Pancreas (tissue), 10 donors: ENCODE results near the gene CMTM8. TPM values are rescaled to one million over a fixed set of nuclear protein-coding genes. Genes with fewer than 3 reads are reported as not detected.
"Not testable (repeated sequence)": the region's sequence is repeated elsewhere in the genome, so short reads cannot be mapped to it uniquely, and the experiment has no call there.

Source experiments
- ATAC-seq, 4 donors: fragments of 200-7000 bp; cut with Tn5 transposase; one replicate each; pipeline versions ENCODE4 v1.8.0 to v1.9.1; 2020; ENCODE audit warnings: mild to moderate bottlenecking in 4 of 4, moderate library complexity in 4 of 4
- DNase-seq, 6 donors: peaks; one replicate each; pipeline ENCODE4 v3.0.0-alpha.2; 2020
- FAIRE-seq: peaks from 2 replicates; lab custom pipeline; 2012; peaks lifted over from hg19 to GRCh38; lab: Jason Lieb, UNC
- H3K27ac ChIP-seq, 4 donors: fragments of 200-600 bp; sonication (generic); 1 replicate in 3 of 4; 2 replicates in 1 of 4; pipeline versions ENCODE4 v1.5.0 to v1.8.0; 2020
- H3K27me3 ChIP-seq, 4 donors: fragments of 200-600 bp; one replicate each; pipeline ENCODE4 v1.8.0; 2021
- H3K36me3 ChIP-seq, 3 donors: fragments of 200-600 bp; sonication (generic) in 1 of 3; one replicate each; pipeline versions ENCODE4 v1.5.0 to v1.8.0; 2020 to 2021
- H3K4me1 ChIP-seq, 3 donors: fragments of 200-600 bp; one replicate each; pipeline ENCODE4 v1.8.0; 2021
- H3K4me3 ChIP-seq, 4 donors: fragments of 200-600 bp; sonication (generic) in 2 of 4; one replicate each; pipeline versions ENCODE4 v1.5.0 to v1.8.0; 2020 to 2021
- H3K9me3 ChIP-seq, 4 donors: fragments of 200-600 bp; one replicate each; pipeline ENCODE4 v1.8.0; 2021
- WGBS, 2 donors: extraction: QIAGEN DNeasy Blood & Tissue Kit; methylation state at CpG; one replicate each; pipeline ENCODE4 v1.1.7; 2013; 5-methylcytosine and 5-hydroxymethylcytosine counted together
- intact Hi-C, 3 donors: fragments of 100-400 bp; cut with DNase I; formaldehyde crosslinking; loops; one replicate each; pipeline versions ENCODE4 v1.11.1 to v1.14.2; 2022
- polyA plus RNA-seq, 2 donors: library from polyadenylated mRNA; stranded (reverse); fragments of 200-250 nt; gene quantifications; one replicate each; pipeline ENCODE4 v1.2.3, GENCODE V29; 2013
- total RNA-seq, 6 donors: library from RNA; stranded (reverse); fragmentation: NEBNext Ultra II Directional in 4 of 6; extraction: Animal tissue kit (Norgen Biotek cat#: 25700) in 4 of 6; gene quantifications; one replicate each; pipeline versions ENCODE4 v1.2.1 to v1.2.4, GENCODE V29; 2021 to 2023
- TF ChIP-seq, protein P1 (sequence below), 4 donors: fragments of 200-600 bp; sonication (generic) in 3 of 4; IDR thresholded peaks; one replicate each; pipeline versions ENCODE4 v1.5.0 to v1.8.0; 2021; ENCODE audit warnings: antibody characterized with exemption in 4 of 4
- donor health status: healthy with polysubstance abuse.
- donor health status: DM: no; HTN: no; CAD: no; lungs with moderate emphysema.
- donor health status: DM: no; HTN: no; CAD: no.
- donor health status: control.
- donor health status: control.
- donor health status: Bipolar disorder and iron deficiency.
- donor health status: DM: yes; HTN: yes; CAD: no.
- donor health status: DM: no; HTN: no; CAD: no.
- donor health status: DM: no; HTN: no; CAD: no.
- donor health status: DM: yes; HTN: yes; CAD: no.

The CMTM8 gene
- total RNA-seq (10 to 100 TPM; 12.6 to 17.9 (median 16.7) TPM), polyA plus RNA-seq (10 to 100 TPM; 11.0 to 23.7 TPM)

DNA sequence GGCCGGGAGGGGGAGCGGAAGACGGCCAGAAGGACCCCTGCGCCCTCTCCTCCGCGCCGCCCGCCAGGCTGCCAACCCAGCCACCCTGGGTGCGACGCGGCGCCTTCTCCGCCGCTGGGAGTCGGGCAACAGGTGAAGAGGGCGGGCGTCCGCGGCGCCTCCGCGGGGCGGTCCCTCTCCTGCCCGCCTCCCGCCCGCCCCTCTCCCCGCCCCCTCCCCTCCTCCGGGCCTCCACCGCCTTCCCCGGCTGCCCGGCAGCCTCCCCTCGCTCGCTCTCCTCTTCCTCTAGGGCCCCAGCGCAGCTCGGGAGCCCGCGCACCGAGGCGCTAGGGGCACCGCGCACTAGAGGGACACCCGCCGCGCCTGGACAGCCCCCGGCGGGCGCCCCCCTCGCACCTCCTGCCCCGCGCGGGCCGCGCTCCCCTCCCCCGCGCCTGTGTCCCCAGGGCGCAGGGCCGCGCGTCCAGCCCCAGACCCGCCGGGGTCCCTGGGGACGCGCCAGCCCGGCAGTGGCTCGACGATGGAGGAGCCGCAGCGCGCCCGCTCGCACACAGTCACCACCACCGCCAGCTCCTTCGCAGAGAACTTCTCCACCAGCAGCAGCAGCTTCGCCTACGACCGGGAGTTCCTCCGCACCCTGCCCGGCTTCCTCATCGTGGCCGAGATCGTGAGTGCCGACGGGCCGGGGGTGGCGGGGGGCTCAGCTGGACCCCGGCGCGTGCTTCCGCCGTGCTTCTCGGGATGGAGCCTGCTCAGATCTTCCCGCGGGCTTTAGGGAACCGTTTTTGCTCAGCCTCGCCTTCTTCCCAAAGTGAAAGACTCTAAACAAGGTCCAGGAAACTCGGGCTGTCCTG, at the start of gene CMTM8:
Gene CMTM8, plus strand, starts transcription at position 228 of the 854 bp plus-strand sequence. Its CDS starts 293 bp downstream, at position 521.
- 0 to 1% methylated on average over 66 to 95 of the region's 96 CpGs for WGBS, 2 donors

DNA sequence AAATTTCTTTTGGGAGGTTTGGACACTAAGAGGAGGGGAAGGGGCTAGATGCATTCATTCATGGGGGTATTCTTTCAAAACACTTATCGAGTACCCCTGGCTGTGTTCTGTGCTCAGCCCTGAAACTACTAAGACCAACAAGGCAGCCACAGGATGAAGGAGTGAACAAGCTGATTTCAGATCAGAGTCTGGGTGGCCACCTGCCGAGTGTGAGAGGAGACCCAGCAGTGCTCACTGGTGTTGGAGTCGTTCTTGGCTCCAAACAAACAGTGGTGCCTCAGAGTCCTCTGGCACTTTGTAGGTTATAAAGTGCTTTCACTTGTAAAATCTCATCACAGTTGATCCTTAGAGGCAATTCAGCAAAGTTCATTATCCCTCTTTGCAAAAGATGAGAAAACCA, 48.8 kb upstream of the CMTM8 start:
- DNase-seq = no peak
- Histone ChIP-seq H3K4me3 (no peak overlapping the region), H3K27ac (no peak overlapping the region), H3K4me1 (no peaks in the 10 kb centered on the region), H3K36me3 (no peaks in the 10 kb centered on the region), H3K9me3 (no peaks in the 10 kb centered on the region), H3K27me3 (no peaks in the 10 kb centered on the region)
- 82 to 86% methylated on average over 3 of the region's 3 CpGs for WGBS, 2 donors
- no peak for FAIRE-seq
- TF ChIP-seq, protein P1, sequence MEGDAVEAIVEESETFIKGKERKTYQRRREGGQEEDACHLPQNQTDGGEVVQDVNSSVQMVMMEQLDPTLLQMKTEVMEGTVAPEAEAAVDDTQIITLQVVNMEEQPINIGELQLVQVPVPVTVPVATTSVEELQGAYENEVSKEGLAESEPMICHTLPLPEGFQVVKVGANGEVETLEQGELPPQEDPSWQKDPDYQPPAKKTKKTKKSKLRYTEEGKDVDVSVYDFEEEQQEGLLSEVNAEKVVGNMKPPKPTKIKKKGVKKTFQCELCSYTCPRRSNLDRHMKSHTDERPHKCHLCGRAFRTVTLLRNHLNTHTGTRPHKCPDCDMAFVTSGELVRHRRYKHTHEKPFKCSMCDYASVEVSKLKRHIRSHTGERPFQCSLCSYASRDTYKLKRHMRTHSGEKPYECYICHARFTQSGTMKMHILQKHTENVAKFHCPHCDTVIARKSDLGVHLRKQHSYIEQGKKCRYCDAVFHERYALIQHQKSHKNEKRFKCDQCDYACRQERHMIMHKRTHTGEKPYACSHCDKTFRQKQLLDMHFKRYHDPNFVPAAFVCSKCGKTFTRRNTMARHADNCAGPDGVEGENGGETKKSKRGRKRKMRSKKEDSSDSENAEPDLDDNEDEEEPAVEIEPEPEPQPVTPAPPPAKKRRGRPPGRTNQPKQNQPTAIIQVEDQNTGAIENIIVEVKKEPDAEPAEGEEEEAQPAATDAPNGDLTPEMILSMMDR (IDR thresholded peaks at IDR 0.05) = no peak
- intact Hi-C loops = loop anchor here in 1 of 3 donors (10.0 kb wide), 1 partner anchor 155 kb away; no protein-coding TSS in a partner anchor
- ATAC-seq = no peak

More for the DNA sequence above, at the start of gene CMTM8:
- H3K4me3 ChIP-seq = peak within 1 kb of the TSS; percentile 73 to 96 (median 78)
- H3K9me3 ChIP-seq = no peaks in the 10 kb centered on the region
- DNase-seq (peak; percentile 69 to 90 (median 81)), ATAC-seq (peak; percentile 83 to 92 (median 86)), FAIRE-seq (no peak)
- peak within 1 kb of the TSS; percentile 72 to 88 (median 84) for H3K27ac ChIP-seq
- H3K36me3 ChIP-seq = no peaks in the 10 kb centered on the region
- no peaks in the 10 kb centered on the region for H3K27me3 ChIP-seq
- intact Hi-C loops = no loop called here
- peaks cover 4 to 11% (median 4%) of the 10 kb centered on the region in 3 donors for H3K4me1 ChIP-seq
- TF ChIP-seq, protein P1 (IDR thresholded peaks at IDR 0.05) = no peak

DNA sequence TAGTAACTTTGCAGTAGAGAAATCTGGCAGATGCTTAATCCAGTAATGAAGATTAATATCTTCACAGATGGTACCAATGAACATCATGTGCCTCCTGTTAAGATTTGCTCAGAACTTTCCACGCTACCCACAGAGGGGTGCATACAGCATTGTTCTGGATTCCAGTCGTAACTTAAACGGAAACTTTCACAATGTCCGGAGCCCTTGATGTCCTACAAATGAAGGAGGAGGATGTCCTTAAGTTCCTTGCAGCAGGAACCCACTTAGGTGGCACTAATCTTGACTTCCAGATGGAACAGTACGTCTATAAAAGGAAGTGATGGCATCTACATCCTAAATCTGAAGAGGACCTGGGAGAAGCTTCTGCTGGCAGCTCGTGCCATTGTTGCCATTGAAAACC, 47.9 kb upstream of the CMTM8 start:
- ATAC-seq, H3K9me3 ChIP-seq, H3K27me3 ChIP-seq, H3K4me3 ChIP-seq, DNase-seq, H3K4me1 ChIP-seq, H3K27ac ChIP-seq, H3K36me3 ChIP-seq, FAIRE-seq, intact Hi-C loops: not testable (repeated sequence)
- 89 to 90% methylated on average over 6 of the region's 6 CpGs for WGBS, 2 donors

DNA sequence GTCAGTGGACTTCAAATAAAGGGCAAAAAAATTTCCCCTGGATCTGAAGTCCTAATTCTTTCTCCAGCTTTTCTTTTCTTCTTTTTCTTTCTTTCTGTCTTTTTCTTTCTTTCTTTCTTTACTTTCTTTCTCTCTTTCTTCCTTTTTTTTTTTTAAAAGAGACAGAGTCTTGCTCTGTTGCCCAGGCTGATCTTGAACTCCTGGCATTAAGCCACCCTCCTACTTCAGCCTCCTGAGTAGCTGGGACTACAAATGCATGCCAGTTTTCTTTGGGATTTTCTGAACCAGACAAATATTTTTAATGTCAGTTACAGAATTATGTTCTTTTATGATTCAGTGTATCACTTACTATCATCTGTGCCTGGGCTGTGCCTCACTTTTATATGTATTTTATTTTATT, 45.4 kb upstream of the CMTM8 start:
- no peak for DNase-seq
- intact Hi-C loops = no loop called here
- TF ChIP-seq, protein P1 (IDR thresholded peaks at IDR 0.05) = no peak
- Histone ChIP-seq H3K27me3 (no peaks in the 10 kb centered on the region), H3K9me3 (no peaks in the 10 kb centered on the region), H3K4me1 (peaks cover 0 to 7% (median 6%) of the 10 kb centered on the region in 3 donors), H3K27ac (no peak overlapping the region), H3K4me3 (no peak overlapping the region), H3K36me3 (no peaks in the 10 kb centered on the region)
- no peak for FAIRE-seq
- no peak for ATAC-seq

DNA sequence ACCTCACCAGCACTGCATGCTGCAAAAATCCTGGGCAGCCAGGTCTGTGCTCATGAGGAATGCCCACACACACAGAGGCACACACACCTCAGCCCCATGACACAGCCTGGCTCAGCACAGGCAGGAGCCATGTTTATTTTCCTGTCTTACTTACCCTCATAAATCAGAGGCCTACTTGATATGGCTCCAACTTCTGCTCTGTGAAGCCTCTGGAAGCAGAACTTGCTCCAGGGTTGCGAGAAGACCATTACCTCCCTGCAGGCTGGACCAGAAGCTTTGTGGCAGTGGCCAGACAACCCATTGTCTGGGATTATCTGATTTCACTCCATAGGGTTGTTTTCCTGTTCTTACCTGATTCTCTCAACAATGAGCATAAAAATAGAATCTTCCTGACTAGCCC, 43.8 kb upstream of the CMTM8 start:
- ATAC-seq (peak in 3 of 4 donors; percentile 35 to 82 (median 50)), DNase-seq (peak in 2 of 6 donors; percentile 19 to 26), FAIRE-seq (no peak)
- Histone ChIP-seq H3K27ac (no peak overlapping the region), H3K36me3 (no peaks in the 10 kb centered on the region), H3K4me3 (no peak overlapping the region), H3K4me1 (peaks cover 0 to 7% (median 6%) of the 10 kb centered on the region in 3 donors), H3K9me3 (no peaks in the 10 kb centered on the region), H3K27me3 (no peaks in the 10 kb centered on the region)
- intact Hi-C loops = no loop called here
- 80 to 89% methylated on average over 1 of the region's 1 CpG for WGBS, 2 donors
- TF ChIP-seq, protein P1 (IDR thresholded peaks at IDR 0.05) = no peak
